Activated CD8-positive, alpha-beta memory T cell treated with anti-CD3 and anti-CD28 coated beads for 4 hours (primary cell): ENCODE measurements around the gene PRMT7.

Experiments
- DNase-seq, 2 donors: peaks; one replicate each; pipeline ENCODE4 v3.0.0-alpha.2; 2020; ENCODE audit warnings: low read depth in 2 of 2

Gene PRMT7

GRCh38 chr16:68393333-68393732, 82.5 kb downstream of the PRMT7 start:
- no peak for DNase-seq

GRCh38 chr16:68395167-68395786, 84.5 kb downstream of the PRMT7 start:
- DNase-seq = no peak

GRCh38 chr16:68395815-68396214, 85.0 kb downstream of the PRMT7 start:
- no peak for DNase-seq

GRCh38 chr16:68396481-68396880, 85.7 kb downstream of the PRMT7 start:
- DNase-seq = peak in 1 of 2 donors; percentile 28

- DNase-seq = no peak
These were observed 86.9 kb downstream of the PRMT7 start for GRCh38 chr16:68397710-68398201.

- no peak for DNase-seq
These were observed 88.6 kb downstream of the PRMT7 start for GRCh38 chr16:68399456-68399855.

- DNase-seq = no peak
These were observed 89.5 kb downstream of the PRMT7 start for GRCh38 chr16:68400083-68400923.

GRCh38 chr16:68400924-68401460, 90.2 kb downstream of the PRMT7 start:
- no peak for DNase-seq

GRCh38 chr16:68401871-68402747, 91.3 kb downstream of the PRMT7 start:
- no peak for DNase-seq

- DNase-seq = no peak
These were observed 91.9 kb downstream of the PRMT7 start for GRCh38 chr16:68402748-68403040.

GRCh38 chr16:68403177-68403576, 92.4 kb downstream of the PRMT7 start:
- DNase-seq = no peak

- no peak for DNase-seq
These were observed 92.9 kb downstream of the PRMT7 start for GRCh38 chr16:68403704-68404103.

- no peak for DNase-seq
These were observed 94.0 kb downstream of the PRMT7 start for GRCh38 chr16:68404736-68405345.

- DNase-seq = no peak
These were observed 95.8 kb downstream of the PRMT7 start for GRCh38 chr16:68406458-68407152.
